Measurements from ENCODE around the gene SIGMAR1. TPM values are rescaled to one million over a fixed set of nuclear protein-coding genes. Genes with fewer than 3 reads are reported as not detected.

Gene SIGMAR1
- total RNA-seq, 2 donors from 2014 or later, result 49.6 to 114 TPM

DNA sequence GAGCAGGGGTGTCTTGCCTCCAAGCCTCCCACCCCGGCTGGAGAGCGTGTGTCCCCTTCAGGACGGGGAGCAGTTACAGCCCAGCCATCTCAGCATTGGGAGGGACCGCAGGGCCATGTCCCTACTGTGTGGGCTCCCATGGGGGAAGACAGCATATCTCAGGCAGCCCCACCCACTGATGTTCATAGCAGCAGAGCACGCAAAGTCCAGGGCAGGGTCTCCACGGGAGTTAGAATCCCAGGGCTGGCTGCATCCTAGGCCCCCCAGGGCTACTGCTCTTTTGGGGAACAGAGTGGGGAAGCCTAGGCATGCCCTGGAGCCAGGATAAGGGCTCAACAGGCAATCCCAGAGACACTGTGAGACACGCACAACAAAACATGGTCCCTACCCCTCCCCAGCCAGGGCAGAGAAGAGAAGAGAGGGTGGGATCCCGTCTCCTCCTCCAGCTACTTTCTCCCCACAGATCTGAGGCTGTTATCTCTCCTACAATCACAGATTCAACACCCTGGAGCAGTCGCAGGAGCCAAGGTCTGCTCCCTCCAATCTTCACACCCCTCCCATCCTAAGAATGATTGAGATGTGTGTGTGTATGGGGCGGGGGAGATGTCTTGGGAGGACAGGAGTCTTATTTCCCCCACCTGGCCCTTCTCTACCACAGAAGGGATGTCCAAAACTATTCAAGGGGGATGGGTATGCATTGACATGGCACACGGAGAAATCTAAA is 51.5 kb downstream of the SIGMAR1 start:
- Histone ChIP-seq H3K27me3 (peaks cover 42% of the 10 kb centered on the region), H3K4me1 (peaks cover 10% of the 10 kb centered on the region), H3K36me3 (no peaks in the 10 kb centered on the region), H3K27ac (no peak overlapping the region), H3K9me3 (no peaks in the 10 kb centered on the region), H3K4me3 (no peak overlapping the region), H3K9ac (ENCODE audit: low read depth in 2 of 2, low read length in 2 of 2) (no peak overlapping the region)
- TF ChIP-seq, protein P1, sequence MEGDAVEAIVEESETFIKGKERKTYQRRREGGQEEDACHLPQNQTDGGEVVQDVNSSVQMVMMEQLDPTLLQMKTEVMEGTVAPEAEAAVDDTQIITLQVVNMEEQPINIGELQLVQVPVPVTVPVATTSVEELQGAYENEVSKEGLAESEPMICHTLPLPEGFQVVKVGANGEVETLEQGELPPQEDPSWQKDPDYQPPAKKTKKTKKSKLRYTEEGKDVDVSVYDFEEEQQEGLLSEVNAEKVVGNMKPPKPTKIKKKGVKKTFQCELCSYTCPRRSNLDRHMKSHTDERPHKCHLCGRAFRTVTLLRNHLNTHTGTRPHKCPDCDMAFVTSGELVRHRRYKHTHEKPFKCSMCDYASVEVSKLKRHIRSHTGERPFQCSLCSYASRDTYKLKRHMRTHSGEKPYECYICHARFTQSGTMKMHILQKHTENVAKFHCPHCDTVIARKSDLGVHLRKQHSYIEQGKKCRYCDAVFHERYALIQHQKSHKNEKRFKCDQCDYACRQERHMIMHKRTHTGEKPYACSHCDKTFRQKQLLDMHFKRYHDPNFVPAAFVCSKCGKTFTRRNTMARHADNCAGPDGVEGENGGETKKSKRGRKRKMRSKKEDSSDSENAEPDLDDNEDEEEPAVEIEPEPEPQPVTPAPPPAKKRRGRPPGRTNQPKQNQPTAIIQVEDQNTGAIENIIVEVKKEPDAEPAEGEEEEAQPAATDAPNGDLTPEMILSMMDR (IDR thresholded peaks at IDR 0.05), result no peak
- no peak for DNase-seq
- intact Hi-C loops (cut with DNase I), result no loop called here

DNA sequence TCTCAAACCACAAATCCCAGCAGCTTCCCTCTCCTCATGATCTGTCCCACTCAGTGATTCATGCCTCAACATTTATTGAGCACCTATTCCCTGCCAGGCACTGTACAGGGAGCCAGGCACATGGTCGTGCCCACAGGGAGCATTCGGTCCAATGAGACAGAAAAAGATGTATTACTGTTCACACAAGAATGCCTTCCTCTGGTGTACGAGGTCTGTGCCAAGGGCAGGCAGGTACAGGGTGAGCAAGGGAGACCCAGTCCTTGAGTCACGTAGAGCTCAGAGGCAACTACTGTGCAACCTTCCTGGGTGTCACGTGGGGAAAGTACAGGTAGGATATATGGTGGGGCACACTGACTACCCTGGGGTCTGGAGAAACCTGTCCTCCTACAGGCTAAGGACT is 52.6 kb downstream of the SIGMAR1 start:
- Histone ChIP-seq H3K27ac (no peak overlapping the region), H3K4me1 (no peaks in the 10 kb centered on the region), H3K9me3 (no peaks in the 10 kb centered on the region), H3K4me3 (no peak overlapping the region), H3K27me3 (peaks cover 35% of the 10 kb centered on the region), H3K9ac (ENCODE audit: low read depth in 2 of 2, low read length in 2 of 2) (no peak overlapping the region), H3K36me3 (no peaks in the 10 kb centered on the region)
- DNase-seq, result no peak
- TF ChIP-seq, protein P1 (IDR thresholded peaks at IDR 0.05), result no peak
- intact Hi-C loops (cut with DNase I), result no loop called here

Other genes starting within 250 kb of the SIGMAR1 start
- 1 to 10 TPM; 6.3 to 7.5 TPM for gene FAM219A, start 179.2 kb downstream of the SIGMAR1 start, total RNA-seq
- gene DNAI1, start 179.0 kb downstream of the SIGMAR1 start, total RNA-seq, result not detected
- 1 to 10 TPM; 1.2 to 1.3 TPM for gene ENHO, start 114.8 kb downstream of the SIGMAR1 start, total RNA-seq
- 1 to 10 TPM; 1.8 to 1.9 TPM for gene CNTFR, start 48.1 kb downstream of the SIGMAR1 start, total RNA-seq
- 10 to 100 TPM; 37.0 to 54.4 TPM for gene RPP25L, start 25.7 kb downstream of the SIGMAR1 start, total RNA-seq
- 10 to 100 TPM; 65.2 to 76.3 TPM for gene DCTN3, start 17.3 kb downstream of the SIGMAR1 start, total RNA-seq
- gene ARID3C, start 8.7 kb downstream of the SIGMAR1 start, total RNA-seq, result not detected
- gene GALT, start 8.9 kb upstream of the SIGMAR1 start, total RNA-seq, result 10 to 100 TPM; 37.8 to 45.6 TPM
- gene IL11RA, start 14.4 kb upstream of the SIGMAR1 start, total RNA-seq, result 10 to 100 TPM; 10.5 to 10.6 TPM
- not detected for gene CCL27, start 24.9 kb upstream of the SIGMAR1 start, total RNA-seq
- gene CCL19, start 53.5 kb upstream of the SIGMAR1 start, total RNA-seq, result 1 to 10 TPM; 2.2 to 5.0 TPM
- gene CCL21, start 72.3 kb upstream of the SIGMAR1 start, total RNA-seq, result 10 to 100 TPM; 27.3 to 42.2 TPM